ENCODE data around the gene THEM4. TPM values are rescaled to one million over a fixed set of nuclear protein-coding genes. Genes with fewer than 3 reads are reported as not detected.

The THEM4 gene
- total and polyA plus RNA-seq, 12 donors = 20.2 to 36.4 (median 26.8) TPM

GRCh38 chr1:151846686-151847237 lies 62.5 kb downstream of the THEM4 start:
- H3K27me3 ChIP-seq = no peaks in the 10 kb centered on the region
- no peaks in the 10 kb centered on the region for H3K36me3 ChIP-seq (replicated peaks in 1 of 2)
- TF ChIP-seq POLR2A (IDR thresholded peaks at IDR 0.05) = no peak
- TF ChIP-seq, protein P1, sequence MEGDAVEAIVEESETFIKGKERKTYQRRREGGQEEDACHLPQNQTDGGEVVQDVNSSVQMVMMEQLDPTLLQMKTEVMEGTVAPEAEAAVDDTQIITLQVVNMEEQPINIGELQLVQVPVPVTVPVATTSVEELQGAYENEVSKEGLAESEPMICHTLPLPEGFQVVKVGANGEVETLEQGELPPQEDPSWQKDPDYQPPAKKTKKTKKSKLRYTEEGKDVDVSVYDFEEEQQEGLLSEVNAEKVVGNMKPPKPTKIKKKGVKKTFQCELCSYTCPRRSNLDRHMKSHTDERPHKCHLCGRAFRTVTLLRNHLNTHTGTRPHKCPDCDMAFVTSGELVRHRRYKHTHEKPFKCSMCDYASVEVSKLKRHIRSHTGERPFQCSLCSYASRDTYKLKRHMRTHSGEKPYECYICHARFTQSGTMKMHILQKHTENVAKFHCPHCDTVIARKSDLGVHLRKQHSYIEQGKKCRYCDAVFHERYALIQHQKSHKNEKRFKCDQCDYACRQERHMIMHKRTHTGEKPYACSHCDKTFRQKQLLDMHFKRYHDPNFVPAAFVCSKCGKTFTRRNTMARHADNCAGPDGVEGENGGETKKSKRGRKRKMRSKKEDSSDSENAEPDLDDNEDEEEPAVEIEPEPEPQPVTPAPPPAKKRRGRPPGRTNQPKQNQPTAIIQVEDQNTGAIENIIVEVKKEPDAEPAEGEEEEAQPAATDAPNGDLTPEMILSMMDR (IDR thresholded peaks at IDR 0.05) = no peak
- H3K4me3 ChIP-seq = no peak overlapping the region
- DNase-seq = no peak
- intact Hi-C loops (cut with DNase I) = no loop called here
- H3K27ac ChIP-seq = no peak overlapping the region
- peaks cover 0 to 6% of the 10 kb centered on the region in 2 donors for H3K4me1 ChIP-seq (replicated peaks in 1 of 2)
- no peaks in the 10 kb centered on the region for H3K9me3 ChIP-seq (replicated peaks in 1 of 3)
- 79 to 88% (median 83%) methylated on average over 6 to 8 of the region's 8 CpGs for WGBS, 4 donors

- H3K36me3 ChIP-seq (replicated peaks in 1 of 2) = no peaks in the 10 kb centered on the region
- no peak for TF ChIP-seq POLR2A (IDR thresholded peaks at IDR 0.05)
- TF ChIP-seq, protein P1 (IDR thresholded peaks at IDR 0.05) = no peak
- intact Hi-C loops (cut with DNase I) = no loop called here
- no peak overlapping the region for H3K4me3 ChIP-seq
- H3K4me1 ChIP-seq (replicated peaks in 1 of 2) = peaks cover 0 to 6% of the 10 kb centered on the region in 2 donors
- H3K9me3 ChIP-seq (replicated peaks in 1 of 3) = no peaks in the 10 kb centered on the region
- H3K27me3 ChIP-seq = no peaks in the 10 kb centered on the region
- DNase-seq = no peak
- WGBS, 4 donors = 53 to 65% (median 58%) methylated on average over 6 of the region's 6 CpGs
- no peak overlapping the region for H3K27ac ChIP-seq
These were observed 63.2 kb downstream of the THEM4 start for GRCh38 chr1:151846062-151846568.

DNA sequence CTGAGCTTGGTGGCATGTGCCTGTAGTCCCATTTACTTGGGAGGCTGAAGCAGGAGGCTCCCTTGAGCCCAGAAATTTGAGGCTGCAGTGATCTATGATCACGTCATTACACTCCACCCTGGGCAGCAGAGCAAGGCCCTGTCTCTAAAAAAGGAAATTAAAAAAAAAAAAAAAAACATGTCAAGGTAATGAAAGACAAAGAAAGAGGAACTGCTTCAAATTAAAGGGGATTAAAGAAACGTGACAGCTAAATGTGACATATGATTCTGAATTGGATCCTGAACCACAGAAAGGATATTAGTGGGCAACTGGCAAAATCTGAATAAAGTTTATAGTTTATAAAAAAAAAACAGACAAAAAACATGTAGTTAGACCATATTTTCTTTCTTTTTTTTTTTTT lies 65.9 kb downstream of the THEM4 start:
- H3K4me3 ChIP-seq = no peak overlapping the region
- DNase-seq = no peak
- no peak for TF ChIP-seq POLR2A (IDR thresholded peaks at IDR 0.05)
- TF ChIP-seq, protein P1 (IDR thresholded peaks at IDR 0.05) = no peak
- WGBS, 4 donors = 66 to 81% (median 71%) methylated on average over 2 of the region's 2 CpGs
- no peaks in the 10 kb centered on the region for H3K9me3 ChIP-seq (replicated peaks in 1 of 3)
- peaks cover 7% of the 10 kb centered on the region for H3K27me3 ChIP-seq
- H3K4me1 ChIP-seq (replicated peaks in 1 of 2) = peaks cover 6 to 18% of the 10 kb centered on the region in 2 donors
- intact Hi-C loops (cut with DNase I) = no loop called here
- no peaks in the 10 kb centered on the region for H3K36me3 ChIP-seq (replicated peaks in 1 of 2)
- H3K27ac ChIP-seq = no peak overlapping the region

DNA sequence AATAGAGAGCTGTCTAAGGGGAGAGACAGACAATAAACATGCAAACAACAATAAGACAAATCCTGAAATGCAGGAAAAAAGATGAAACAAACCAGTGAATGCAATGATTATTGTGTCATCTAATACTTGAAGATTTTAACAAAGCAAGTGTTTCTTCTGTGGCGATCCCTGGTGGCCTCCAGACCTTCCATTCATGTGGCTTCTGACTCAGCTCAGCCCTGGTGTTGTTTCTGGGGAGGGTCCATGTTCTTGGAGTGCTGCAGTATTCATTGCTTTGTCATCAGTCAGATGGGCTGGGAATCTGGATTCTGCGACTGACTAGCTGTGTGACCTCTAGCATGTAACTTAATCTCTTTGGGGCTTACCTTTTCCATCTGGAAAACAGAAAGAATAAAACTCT lies 68.2 kb downstream of the THEM4 start:
- H3K27ac ChIP-seq = no peak overlapping the region
- 84 to 93% (median 88%) methylated on average over 2 of the region's 2 CpGs for WGBS, 4 donors
- H3K4me3 ChIP-seq = no peak overlapping the region
- peaks cover 8 to 19% of the 10 kb centered on the region in 2 donors for H3K4me1 ChIP-seq (replicated peaks in 1 of 2)
- peaks cover 9% of the 10 kb centered on the region for H3K27me3 ChIP-seq
- H3K9me3 ChIP-seq (replicated peaks in 1 of 3) = no peaks in the 10 kb centered on the region
- intact Hi-C loops (cut with DNase I) = no loop called here
- DNase-seq = no peak
- H3K36me3 ChIP-seq (replicated peaks in 1 of 2) = no peaks in the 10 kb centered on the region
- no peak for TF ChIP-seq POLR2A (IDR thresholded peaks at IDR 0.05)
- TF ChIP-seq, protein P1 (IDR thresholded peaks at IDR 0.05) = no peak
